ENCODE results near the gene MRPL53. TPM values are rescaled to one million over a fixed set of nuclear protein-coding genes. Genes with fewer than 3 reads are reported as not detected.
A peak's percentile ranks its signal among the peaks of the same experiment; 100 is the strongest.
"Not testable (repeated sequence)": the region's sequence is repeated elsewhere in the genome, so short reads cannot be mapped to it uniquely, and the experiment has no call there.

The MRPL53 gene
- total and polyA plus RNA-seq, 2 experiments from 2014 or later, result 7.7 to 65.1 TPM

DNA sequence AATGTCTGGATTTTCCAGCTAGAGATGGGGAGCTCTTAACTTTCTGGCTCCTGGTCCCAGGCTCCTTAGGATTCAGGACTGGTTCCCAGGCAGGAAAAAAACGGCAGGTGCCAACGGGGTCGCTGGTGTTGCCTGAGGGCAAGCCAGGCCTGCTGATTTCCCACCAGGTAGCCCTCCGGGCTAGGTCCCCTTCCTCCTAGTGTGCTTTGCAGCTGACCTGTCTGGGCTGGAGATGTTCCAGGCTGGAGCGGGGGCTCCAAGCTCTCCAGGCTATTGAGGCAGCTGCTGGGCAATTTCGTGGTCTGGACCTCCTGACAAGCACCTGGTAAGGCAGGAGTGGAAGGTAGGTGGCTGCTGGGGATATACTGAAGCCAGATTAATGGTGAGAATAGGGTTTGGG lies 2.0 kb upstream of the MRPL53 start (continued):
- TF ChIP-seq, protein P1, sequence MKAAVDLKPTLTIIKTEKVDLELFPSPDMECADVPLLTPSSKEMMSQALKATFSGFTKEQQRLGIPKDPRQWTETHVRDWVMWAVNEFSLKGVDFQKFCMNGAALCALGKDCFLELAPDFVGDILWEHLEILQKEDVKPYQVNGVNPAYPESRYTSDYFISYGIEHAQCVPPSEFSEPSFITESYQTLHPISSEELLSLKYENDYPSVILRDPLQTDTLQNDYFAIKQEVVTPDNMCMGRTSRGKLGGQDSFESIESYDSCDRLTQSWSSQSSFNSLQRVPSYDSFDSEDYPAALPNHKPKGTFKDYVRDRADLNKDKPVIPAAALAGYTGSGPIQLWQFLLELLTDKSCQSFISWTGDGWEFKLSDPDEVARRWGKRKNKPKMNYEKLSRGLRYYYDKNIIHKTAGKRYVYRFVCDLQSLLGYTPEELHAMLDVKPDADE (IDR thresholded peaks at IDR 0.05), result no peak

DNA sequence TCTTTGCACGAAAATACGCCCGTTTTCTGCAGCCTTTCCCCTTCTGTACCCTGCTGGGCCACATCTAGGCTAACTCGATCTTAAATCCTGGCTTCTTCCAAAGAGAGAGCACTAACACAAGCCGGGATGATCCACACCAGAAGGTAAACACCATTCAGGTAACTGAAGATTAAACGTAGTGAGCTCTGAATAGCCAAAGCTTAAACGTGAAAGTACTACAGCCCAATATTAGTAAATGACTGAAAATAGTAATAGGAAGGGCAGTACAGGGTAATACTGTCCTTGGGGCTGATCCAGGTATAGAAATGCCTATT lies 422 bp upstream of the MRPL53 start:
- Histone ChIP-seq H2AFZ (peak overlapping the region; percentile 4; the same call in 1 of the 2 replicates), H3K27ac (ENCODE audit: low read depth) (peak overlapping the region; percentile 96), H3K4me3 (peak overlapping the region; percentile 80), H3F3A (replicated peaks; ENCODE audit: low read depth) (peaks cover 13% of the 10 kb centered on the region), H3K36me3 (ENCODE audit: insufficient read depth) (no peaks in the 10 kb centered on the region), H3K4me2 (peak overlapping the region; percentile 92), H3K27me3 (ENCODE audit: insufficient read depth) (no peaks in the 10 kb centered on the region), H4K20me1 (replicated peaks; ENCODE audit: insufficient read depth) (no peaks in the 10 kb centered on the region), H3K9me2 (ENCODE audit: insufficient read depth) (no peaks in the 10 kb centered on the region), H3K4me1 (ENCODE audit: insufficient read depth) (peaks cover 7% of the 10 kb centered on the region; the same call in 1 of the 2 replicates), H3K79me2 (replicated peaks; ENCODE audit: insufficient read depth) (no peaks in the 10 kb centered on the region)
- peaks cover 19% of the 10 kb centered on the region for H3K36me3 Mint-ChIP-seq (ENCODE audit: low read depth)
- ATAC-seq (peak; percentile 5; the same call in 2 of the 3 replicates), DNase-seq (ENCODE audit: low spot score) (no peak)
- H3K9me3 Mint-ChIP-seq, result no peaks in the 10 kb centered on the region; the same call in 2 of the 3 replicates
- H3K27me3 Mint-ChIP-seq (ENCODE audit: insufficient read depth, low read depth, poor library complexity), result peaks cover 15% of the 10 kb centered on the region
- no peak for TF ChIP-seq ZNF114 (CRISPR knock-in tag; IDR thresholded peaks at IDR 0.05)
- TF ChIP-seq, protein P1 (IDR thresholded peaks at IDR 0.05), result no peak
- no peak for TF ChIP-seq JUNB (IDR thresholded peaks at IDR 0.05; ENCODE audit: unreplicated experiment)
- H3K4me1 Mint-ChIP-seq, result peaks cover 2% of the 10 kb centered on the region; the same call in 1 of the 3 replicates
- peak overlapping the region; percentile 98 for H3K4me3 Mint-ChIP-seq
- peak overlapping the region; percentile 98 for H3K27ac Mint-ChIP-seq

DNA sequence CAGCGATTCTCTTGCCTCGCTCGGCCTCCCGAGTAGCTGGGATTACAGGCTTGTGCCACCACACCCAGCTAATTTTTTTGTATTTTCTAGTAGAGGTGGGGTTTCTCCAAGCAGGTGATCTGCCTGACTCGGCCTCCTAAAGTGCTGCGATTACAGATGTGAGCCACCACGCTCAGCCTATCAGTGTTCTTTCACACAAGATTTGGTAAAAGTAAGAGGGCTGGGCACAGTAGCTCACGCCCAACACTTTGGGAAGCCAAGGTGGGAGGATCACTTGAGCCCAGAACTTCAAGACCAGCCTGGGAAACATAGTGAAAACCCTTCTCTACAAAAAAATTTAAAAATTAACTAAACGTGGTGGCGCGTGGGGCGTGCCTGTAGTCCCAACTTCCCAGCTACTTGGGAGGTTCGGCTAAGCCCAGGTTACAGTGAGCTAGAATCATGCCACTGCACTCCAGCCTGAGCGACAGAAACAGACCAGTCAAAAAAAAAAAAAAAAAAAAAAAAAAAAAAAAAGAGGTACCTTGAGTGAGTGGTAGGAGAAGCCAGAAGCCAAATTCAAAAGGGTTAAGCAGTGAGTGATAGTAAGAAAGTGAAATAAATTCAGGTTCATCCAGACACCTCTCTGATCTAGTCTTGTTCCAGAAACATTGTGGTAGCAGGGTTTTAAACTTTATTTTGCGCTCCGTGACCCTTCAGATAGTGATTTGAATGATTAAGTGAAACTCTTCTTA lies 981 bp downstream of the MRPL53 start:
- Mint-ChIP-seq H3K27ac (peak overlapping the region; percentile 98), H3K36me3 (ENCODE audit: low read depth) (peaks cover 19% of the 10 kb centered on the region), H3K4me1 (peaks cover 2% of the 10 kb centered on the region; the same call in 1 of the 3 replicates), H3K27me3 (ENCODE audit: insufficient read depth, low read depth, poor library complexity) (peaks cover 15% of the 10 kb centered on the region), H3K4me3 (peak overlapping the region; percentile 98), H3K9me3 (no peaks in the 10 kb centered on the region; the same call in 2 of the 3 replicates)
- no peaks in the 10 kb centered on the region for H4K20me1 ChIP-seq (replicated peaks; ENCODE audit: insufficient read depth)
- ATAC-seq, result no peak
- H3K4me1 ChIP-seq (ENCODE audit: insufficient read depth), result peaks cover 7% of the 10 kb centered on the region; the same call in 1 of the 2 replicates
- peak overlapping the region; percentile 80 for H3K4me3 ChIP-seq
- peak overlapping the region; percentile 72 for H2AFZ ChIP-seq
- H3K9me2 ChIP-seq (ENCODE audit: insufficient read depth), result no peaks in the 10 kb centered on the region
- no peak for DNase-seq (ENCODE audit: low spot score)
- H3K79me2 ChIP-seq (replicated peaks; ENCODE audit: insufficient read depth), result no peaks in the 10 kb centered on the region
- peaks cover 13% of the 10 kb centered on the region for H3F3A ChIP-seq (replicated peaks; ENCODE audit: low read depth)
- H3K27me3 ChIP-seq (ENCODE audit: insufficient read depth), result no peaks in the 10 kb centered on the region
- no peaks in the 10 kb centered on the region for H3K36me3 ChIP-seq (ENCODE audit: insufficient read depth)
- TF ChIP-seq ZNF114 (CRISPR knock-in tag; IDR thresholded peaks at IDR 0.05) (no peak), EZH2 (IDR thresholded peaks at IDR 0.05; ENCODE audit: low read depth, unreplicated experiment) (no peak)
- H3K4me2 ChIP-seq, result peak overlapping the region; percentile 92
- H3K27ac ChIP-seq (ENCODE audit: low read depth), result peak overlapping the region; percentile 83; the same call in 1 of the 2 replicates

GRCh38 chr2:74470742-74471141 lies 1.7 kb downstream of the MRPL53 start:
- not testable (repeated sequence) for H3K9me3 Mint-ChIP-seq; H3K4me3 ChIP-seq; H3K27ac Mint-ChIP-seq; H3K27ac ChIP-seq (ENCODE audit: low read depth); H3K4me1 ChIP-seq (ENCODE audit: insufficient read depth); H3K36me3 ChIP-seq (ENCODE audit: insufficient read depth); H3K27me3 ChIP-seq (ENCODE audit: insufficient read depth); H3K4me1 Mint-ChIP-seq; H3K9me2 ChIP-seq (ENCODE audit: insufficient read depth); ATAC-seq; H2AFZ ChIP-seq; H3K4me2 ChIP-seq; H3K79me2 ChIP-seq (replicated peaks; ENCODE audit: insufficient read depth); H4K20me1 ChIP-seq (replicated peaks; ENCODE audit: insufficient read depth); DNase-seq (ENCODE audit: low spot score)
- Mint-ChIP-seq H3K4me3 (peak overlapping the region; percentile 55; the same call in 2 of the 3 replicates), H3K27me3 (ENCODE audit: insufficient read depth, low read depth, poor library complexity) (peaks cover 15% of the 10 kb centered on the region), H3K36me3 (ENCODE audit: low read depth) (peaks cover 17% of the 10 kb centered on the region)
- peaks cover 13% of the 10 kb centered on the region for H3F3A ChIP-seq (replicated peaks; ENCODE audit: low read depth)
